ENCODE results near the gene FRMD6. TPM values are rescaled to one million over a fixed set of nuclear protein-coding genes. Genes with fewer than 3 reads are reported as not detected.

Gene FRMD6
- total and polyA plus RNA-seq, 7 donors = 1.6 to 85.6 (median 38.3) TPM

DNA sequence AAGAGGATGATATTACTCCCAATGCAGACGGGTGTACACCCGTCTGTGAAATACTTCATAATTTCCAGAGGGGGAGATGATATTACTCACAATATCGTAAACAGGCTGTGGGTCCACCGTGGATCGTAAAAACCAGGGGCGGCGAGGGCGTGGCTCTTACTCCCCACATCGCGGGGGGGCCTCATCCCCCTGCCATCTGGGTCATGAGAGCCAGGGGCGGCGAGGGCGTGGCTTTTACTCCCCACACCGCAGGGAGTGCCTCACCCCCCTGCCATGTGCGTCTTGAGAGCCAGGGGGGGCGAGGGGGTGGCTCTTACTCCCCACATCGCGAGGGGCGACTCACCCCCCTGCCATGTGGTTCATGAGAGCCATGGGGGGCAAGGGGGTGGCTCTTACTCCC lies 122.5 kb downstream of the FRMD6 start:
- no peak overlapping the region for H3K4me3 ChIP-seq
- no peak for DNase-seq
- TF ChIP-seq POLR2A (IDR thresholded peaks at IDR 0.05) (no peak), POLR2AphosphoS5 (IDR thresholded peaks at IDR 0.05) (no peak), EP300 (IDR thresholded peaks at IDR 0.05) (no peak)
- TF ChIP-seq, protein P1, sequence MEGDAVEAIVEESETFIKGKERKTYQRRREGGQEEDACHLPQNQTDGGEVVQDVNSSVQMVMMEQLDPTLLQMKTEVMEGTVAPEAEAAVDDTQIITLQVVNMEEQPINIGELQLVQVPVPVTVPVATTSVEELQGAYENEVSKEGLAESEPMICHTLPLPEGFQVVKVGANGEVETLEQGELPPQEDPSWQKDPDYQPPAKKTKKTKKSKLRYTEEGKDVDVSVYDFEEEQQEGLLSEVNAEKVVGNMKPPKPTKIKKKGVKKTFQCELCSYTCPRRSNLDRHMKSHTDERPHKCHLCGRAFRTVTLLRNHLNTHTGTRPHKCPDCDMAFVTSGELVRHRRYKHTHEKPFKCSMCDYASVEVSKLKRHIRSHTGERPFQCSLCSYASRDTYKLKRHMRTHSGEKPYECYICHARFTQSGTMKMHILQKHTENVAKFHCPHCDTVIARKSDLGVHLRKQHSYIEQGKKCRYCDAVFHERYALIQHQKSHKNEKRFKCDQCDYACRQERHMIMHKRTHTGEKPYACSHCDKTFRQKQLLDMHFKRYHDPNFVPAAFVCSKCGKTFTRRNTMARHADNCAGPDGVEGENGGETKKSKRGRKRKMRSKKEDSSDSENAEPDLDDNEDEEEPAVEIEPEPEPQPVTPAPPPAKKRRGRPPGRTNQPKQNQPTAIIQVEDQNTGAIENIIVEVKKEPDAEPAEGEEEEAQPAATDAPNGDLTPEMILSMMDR (IDR thresholded peaks at IDR 0.05) = no peak
- H3K27me3 ChIP-seq = no peaks in the 10 kb centered on the region
- intact Hi-C loops (cut with DNase I) = no loop called here
- no peak overlapping the region for H3K27ac ChIP-seq
- 24 to 69% methylated on average over 19 of the region's 19 CpGs for WGBS, 2 donors
- H3K36me3 ChIP-seq = no peaks in the 10 kb centered on the region
- no peaks in the 10 kb centered on the region for H3K4me1 ChIP-seq
- H3K9me3 ChIP-seq = no peaks in the 10 kb centered on the region

DNA sequence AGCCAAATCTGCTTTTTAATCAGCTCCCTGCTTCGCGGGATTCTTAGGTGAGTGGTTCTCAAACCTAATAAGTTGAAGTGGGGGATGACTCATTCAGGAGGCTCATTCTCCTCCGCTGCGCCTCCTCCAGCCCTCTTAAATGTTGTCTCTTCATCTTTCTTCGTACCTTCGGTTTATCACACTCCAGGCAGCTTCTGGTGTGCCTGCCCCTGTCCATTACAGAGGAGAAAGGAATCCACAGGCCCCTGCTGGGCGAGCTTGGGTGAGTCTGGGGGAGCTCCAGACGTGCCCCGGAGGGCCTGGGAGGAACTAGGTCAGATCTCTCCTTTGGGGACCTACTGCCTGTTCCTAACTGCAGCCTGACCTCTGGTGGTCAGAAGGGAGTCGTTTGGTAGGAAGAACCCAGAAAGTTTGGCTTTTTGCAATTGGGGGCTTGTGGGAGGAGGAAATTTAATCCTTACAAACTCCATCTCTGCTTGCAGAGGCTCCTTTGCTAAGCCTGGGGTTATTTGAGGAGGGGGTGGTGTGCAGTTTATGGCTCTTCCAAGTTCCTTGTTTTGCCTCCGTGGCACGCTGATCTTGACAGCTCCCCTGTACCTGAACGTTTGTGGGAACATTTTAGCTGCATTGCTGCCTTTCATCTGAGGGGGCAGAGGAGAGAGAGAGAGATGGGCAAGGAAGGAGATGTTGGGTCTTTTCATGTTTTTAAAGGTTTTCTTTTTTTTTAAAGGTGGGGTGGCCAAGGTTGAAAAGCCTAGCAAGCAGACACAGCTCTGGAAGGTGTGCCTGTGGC lies 124.6 kb downstream of the FRMD6 start:
- no peaks in the 10 kb centered on the region for H3K36me3 ChIP-seq
- peak; percentile 75 for DNase-seq
- peak overlapping the region in 1 of 4 donors; percentile 31 for H3K4me3 ChIP-seq
- TF ChIP-seq, protein P1 (IDR thresholded peaks at IDR 0.05) = peak in 3 of 4 experiments; percentile 56 to 63 (median 57)
- TF ChIP-seq POLR2AphosphoS5 (IDR thresholded peaks at IDR 0.05) = no peak
- H3K27ac ChIP-seq = peak overlapping the region in 1 of 4 donors; percentile 18
- no peaks in the 10 kb centered on the region for H3K27me3 ChIP-seq
- WGBS, 2 donors = 46 to 49% methylated on average over 13 of the region's 13 CpGs
- peaks cover 0 to 9% (median 6%) of the 10 kb centered on the region in 4 donors for H3K4me1 ChIP-seq
- intact Hi-C loops (cut with DNase I) = no loop called here
- no peaks in the 10 kb centered on the region for H3K9me3 ChIP-seq

DNA sequence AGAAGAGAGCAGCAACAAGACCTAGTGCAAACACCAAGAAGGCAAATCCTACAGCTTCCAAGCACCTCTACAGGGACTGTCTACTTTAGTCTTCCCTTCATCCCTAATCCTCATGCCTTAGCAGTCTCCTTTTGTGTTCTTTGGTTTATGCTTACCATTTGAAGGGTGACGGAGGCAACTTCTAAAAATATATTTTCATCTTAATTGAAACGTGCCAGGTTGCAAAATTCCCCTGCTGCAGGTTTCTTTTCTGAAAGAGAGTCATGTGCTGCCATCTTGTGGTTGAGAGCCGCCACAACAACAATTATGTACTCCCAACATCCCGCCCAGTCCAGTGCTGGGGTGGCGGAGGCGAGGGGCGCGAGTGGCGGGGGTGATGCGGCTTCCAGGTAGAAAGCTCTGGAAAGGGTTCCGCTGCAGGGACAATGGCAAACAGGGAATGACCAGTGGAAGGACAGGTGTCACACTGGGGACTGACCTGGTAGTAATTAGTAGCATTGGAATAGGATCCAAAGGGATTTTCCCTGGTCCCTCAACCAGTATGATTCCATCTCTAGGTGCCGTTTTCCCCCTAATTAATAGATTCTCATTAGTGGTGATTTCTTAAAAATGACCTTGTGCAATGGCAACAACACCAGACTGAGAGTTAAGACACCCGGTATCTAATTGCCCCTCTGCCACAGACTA lies 128.4 kb downstream of the FRMD6 start:
- Histone ChIP-seq H3K27me3 (no peaks in the 10 kb centered on the region), H3K27ac (no peak overlapping the region), H3K4me1 (peaks cover 0 to 21% (median 11%) of the 10 kb centered on the region in 4 donors), H3K36me3 (no peaks in the 10 kb centered on the region), H3K9me3 (no peaks in the 10 kb centered on the region), H3K4me3 (no peak overlapping the region)
- DNase-seq = peak; percentile 87
- no peak for TF ChIP-seq POLR2AphosphoS5 (IDR thresholded peaks at IDR 0.05)
- no peak for TF ChIP-seq EP300 (IDR thresholded peaks at IDR 0.05)
- TF ChIP-seq, protein P1 (IDR thresholded peaks at IDR 0.05) = peak; percentile 59 to 80 (median 75)
- TF ChIP-seq POLR2A (IDR thresholded peaks at IDR 0.05) = no peak
- 5 to 10% methylated on average over 13 of the region's 13 CpGs for WGBS, 2 donors
- intact Hi-C loops (cut with DNase I) = loop anchor here (2.0 to 5.0 kb wide), 3 partner anchors 128 to 497 kb away; partner anchors contain the start of gene FRMD6

Small RNA genes within 50 kb of the gene (small RNA-seq; reads per million reads assigned to genes)
- gene OR7E159P = 0 reads per million in 3 donors
- gene RNA5SP385 = 0 reads per million in 3 donors
- 0 reads per million in 3 donors for gene RNU6-301P

Other genes with a start within 250 kb of the FRMD6 start
- gene GNG2, start 208.7 kb downstream of the FRMD6 start, total RNA-seq = 10 to 100 TPM; 27.3 to 44.2 (median 29.1) TPM
- 10 to 100 TPM in 2 of 3 donors, 1 to 10 TPM in 1; 9.5 to 18.4 (median 16.8) TPM for gene GNG2, start 208.7 kb downstream of the FRMD6 start, polyA plus RNA-seq